ENCODE results near the gene BCL2A1.

GRCh38 chr15:79967298-79968182, 3.5 kb downstream of the BCL2A1 start:
- TF ChIP-seq, protein P1, sequence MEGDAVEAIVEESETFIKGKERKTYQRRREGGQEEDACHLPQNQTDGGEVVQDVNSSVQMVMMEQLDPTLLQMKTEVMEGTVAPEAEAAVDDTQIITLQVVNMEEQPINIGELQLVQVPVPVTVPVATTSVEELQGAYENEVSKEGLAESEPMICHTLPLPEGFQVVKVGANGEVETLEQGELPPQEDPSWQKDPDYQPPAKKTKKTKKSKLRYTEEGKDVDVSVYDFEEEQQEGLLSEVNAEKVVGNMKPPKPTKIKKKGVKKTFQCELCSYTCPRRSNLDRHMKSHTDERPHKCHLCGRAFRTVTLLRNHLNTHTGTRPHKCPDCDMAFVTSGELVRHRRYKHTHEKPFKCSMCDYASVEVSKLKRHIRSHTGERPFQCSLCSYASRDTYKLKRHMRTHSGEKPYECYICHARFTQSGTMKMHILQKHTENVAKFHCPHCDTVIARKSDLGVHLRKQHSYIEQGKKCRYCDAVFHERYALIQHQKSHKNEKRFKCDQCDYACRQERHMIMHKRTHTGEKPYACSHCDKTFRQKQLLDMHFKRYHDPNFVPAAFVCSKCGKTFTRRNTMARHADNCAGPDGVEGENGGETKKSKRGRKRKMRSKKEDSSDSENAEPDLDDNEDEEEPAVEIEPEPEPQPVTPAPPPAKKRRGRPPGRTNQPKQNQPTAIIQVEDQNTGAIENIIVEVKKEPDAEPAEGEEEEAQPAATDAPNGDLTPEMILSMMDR (IDR thresholded peaks at IDR 0.05) = no peak
- TF ChIP-seq POLR2AphosphoS5 (IDR thresholded peaks at IDR 0.05; ENCODE audit: low read depth, low read length) (no peak), REST (IDR thresholded peaks at IDR 0.05; ENCODE audit: insufficient read depth in 1 of 2, low read depth in 2 of 2, low read length in 1 of 2) (no peak), SIN3A (IDR thresholded peaks at IDR 0.05; ENCODE audit: borderline replicate concordance, insufficient read depth, low read depth, low read length) (no peak)
